ENCODE data around the gene ZNG1A. TPM values are rescaled to one million over a fixed set of nuclear protein-coding genes. Genes with fewer than 3 reads are reported as not detected.
"Not testable (repeated sequence)": the region's sequence is repeated elsewhere in the genome, so short reads cannot be mapped to it uniquely, and the experiment has no call there.

The ZNG1A gene
- total RNA-seq, 4 donors from 2014 or later = 24.3 to 50.3 (median 29.2) TPM

DNA sequence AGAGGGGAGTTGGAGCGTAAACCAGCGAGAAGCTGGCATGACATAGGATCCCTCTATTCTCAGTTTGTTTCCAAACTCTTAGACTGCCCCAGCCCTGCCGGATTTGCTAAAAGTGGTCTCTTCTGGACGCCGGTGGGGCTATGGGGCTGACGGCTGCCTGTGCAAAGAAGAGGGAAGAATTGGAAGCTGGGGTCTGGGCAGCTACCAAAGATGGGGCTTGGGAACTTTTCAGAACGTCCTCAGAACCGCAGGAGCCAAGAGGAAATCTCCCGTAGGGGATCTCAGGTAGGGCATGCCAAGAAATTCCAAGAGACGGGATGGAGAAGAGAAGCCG is 63.8 kb downstream of the ZNG1A start:
- peaks cover 0 to 20% (median 8%) of the 10 kb centered on the region in 4 donors for H3K4me1 ChIP-seq
- not testable (repeated sequence) for H3K36me3 ChIP-seq, H3K4me3 ChIP-seq, H3K27ac ChIP-seq, H3K9me3 ChIP-seq, DNase-seq
- H3K27me3 ChIP-seq = peaks cover 0 to 26% of the 10 kb centered on the region in 2 donors

DNA sequence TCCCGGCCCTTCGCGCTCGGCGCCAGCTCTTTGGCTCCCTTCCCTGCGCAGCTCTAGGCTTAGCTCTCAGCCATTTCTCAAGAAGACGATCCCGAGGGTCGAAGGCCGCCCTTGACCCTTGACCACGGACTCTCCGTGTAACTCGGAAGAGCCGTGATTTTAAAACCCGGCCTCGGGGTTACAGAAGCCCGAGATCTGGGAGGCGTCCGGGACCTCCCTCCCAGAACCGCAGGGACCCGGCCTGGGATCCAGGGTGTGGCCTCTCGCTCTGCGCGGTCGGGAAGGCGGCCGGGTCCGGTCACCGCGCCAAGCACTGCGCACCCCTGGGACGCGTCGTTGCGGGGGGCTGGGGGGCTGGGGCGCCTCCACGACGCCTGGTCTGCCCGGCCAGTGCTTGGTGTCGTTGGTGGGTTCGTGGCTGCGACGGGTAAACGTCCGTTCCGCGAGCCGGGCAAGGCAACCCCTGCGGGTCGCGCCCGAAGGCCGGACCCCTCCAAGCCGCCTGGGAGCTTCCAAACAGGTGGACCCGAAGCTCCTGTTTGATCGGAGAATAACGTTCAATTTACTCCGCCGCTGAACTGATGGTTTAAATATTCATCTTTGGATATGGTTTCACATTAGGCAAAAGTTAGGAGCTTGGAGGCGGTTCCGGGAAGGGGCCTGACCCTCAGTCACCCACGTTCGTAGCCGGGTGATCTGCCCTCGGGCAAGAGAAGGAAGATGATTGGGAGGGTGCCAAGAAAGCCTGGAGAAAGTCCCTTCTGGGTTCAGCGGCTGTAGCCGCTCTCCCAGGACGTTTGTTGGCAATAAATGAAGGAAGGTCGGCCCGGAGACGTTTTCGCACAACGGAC is 64.4 kb downstream of the ZNG1A start:
- Histone ChIP-seq H3K4me3 (peak overlapping the region; percentile 15 to 49 (median 46)), H3K27me3 (peaks cover 0 to 26% of the 10 kb centered on the region in 2 donors), H3K4me1 (peaks cover 0 to 20% (median 8%) of the 10 kb centered on the region in 4 donors)
- not testable (repeated sequence) for H3K27ac ChIP-seq, DNase-seq, H3K9me3 ChIP-seq, H3K36me3 ChIP-seq

DNA sequence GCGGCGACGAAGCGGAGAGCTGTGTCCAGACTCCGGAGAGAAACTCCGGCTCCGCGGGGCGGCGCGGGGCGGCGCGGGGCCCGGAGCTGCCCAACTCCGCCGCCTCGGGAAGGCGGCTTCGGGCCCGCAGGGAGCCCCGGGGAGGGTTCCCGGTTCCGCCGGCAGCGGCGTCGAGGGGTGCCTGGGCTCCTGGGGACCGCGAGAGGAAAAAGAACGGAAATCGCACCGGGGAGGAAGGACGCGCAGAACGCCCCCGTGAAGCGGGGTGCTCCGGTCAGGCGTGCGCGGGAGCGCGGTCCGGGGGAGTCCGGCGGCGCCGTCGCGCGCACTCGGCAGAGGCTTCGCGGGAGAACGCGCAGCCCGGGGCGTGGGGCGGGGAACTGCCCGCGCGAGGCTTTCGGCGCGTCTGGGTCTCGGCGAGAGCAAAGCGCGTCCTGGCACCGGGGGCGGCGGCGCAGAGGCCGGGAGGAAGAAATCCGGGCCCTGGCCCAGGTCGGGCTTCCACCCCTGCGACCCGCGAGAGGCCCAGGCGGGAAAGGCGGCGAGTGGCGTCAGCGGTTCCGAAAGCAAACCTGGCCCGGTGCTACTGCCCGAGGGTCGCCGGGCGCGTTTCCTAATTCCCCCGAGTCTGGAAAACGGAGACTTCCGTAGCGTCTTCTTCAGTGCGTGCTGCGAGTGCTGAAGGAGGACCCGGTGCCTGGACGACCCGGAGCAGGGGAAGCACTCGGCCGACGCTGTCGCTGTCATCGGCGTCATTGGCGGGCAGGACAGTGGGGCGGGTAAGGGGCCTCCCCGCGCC is 65.2 kb downstream of the ZNG1A start:
- Histone ChIP-seq H3K4me1 (peaks cover 0 to 20% (median 8%) of the 10 kb centered on the region in 4 donors), H3K27me3 (peaks cover 0 to 26% of the 10 kb centered on the region in 2 donors), H3K4me3 (peak overlapping the region; percentile 15 to 49 (median 46))
- not testable (repeated sequence) for H3K27ac ChIP-seq, H3K9me3 ChIP-seq, H3K36me3 ChIP-seq
- DNase-seq = peak in 1 of 3 donors; percentile 52

DNA sequence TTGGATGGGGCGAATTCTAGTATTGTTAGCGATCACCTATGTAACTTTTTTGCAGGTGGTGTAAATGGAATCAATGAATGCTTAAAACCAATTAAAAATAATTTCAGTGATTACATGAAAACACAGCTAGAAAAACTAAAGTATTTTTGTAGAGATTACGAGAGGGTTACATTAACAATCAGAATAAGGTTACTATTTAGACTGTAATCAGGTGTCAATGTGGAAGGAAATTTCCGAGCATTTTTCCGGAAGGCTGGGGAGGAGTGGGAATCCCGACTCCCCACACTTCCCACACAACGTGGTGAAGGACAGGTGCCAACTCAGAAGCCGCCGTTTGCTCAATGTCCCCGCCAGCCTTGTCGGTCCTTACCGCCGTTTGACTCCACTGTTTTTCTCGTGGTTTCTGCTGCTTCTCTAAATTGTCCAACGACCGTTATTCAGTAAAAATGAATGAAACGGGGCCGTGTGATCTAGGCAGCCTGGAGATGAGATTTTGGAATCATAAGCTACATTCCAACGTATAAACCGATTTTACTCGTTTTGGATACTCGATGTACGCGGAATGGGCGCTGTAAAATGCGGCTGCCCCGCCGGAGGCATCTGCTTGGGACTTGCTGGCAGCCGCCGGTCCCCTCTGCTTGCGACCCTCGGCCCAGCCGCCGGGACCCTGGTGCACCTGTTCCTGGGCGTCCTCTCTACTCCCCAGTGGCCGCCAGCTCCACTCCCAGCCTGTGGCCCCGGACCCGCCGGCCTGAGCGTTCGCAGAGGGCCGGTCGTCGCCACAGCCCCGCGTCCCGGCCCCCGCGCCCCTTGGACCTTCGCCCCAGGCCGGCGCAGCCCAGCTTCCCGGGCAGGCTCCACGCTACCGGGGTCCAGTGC is 66.0 kb downstream of the ZNG1A start:
- H3K4me3 ChIP-seq = peak overlapping the region in 2 of 4 donors; percentile 45 to 49

DNA sequence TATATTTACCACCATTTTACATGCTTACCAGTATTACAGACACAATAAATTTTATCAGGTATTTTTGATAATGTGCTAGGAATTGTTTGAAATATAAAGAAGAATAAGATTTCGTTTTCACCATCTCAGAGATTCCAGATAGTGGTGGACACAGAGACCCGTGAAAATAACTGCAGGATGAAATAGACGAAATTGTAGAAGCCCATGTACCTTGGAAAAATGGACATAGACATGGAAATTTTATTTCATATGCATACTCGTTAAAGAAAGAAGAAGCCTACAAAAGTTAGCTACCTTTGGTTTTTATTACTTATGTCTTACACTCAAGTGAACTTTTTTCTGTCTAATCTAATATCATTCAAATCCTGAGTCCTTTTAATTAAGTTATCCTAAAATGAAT is 68.2 kb downstream of the ZNG1A start:
- H3K4me1 ChIP-seq = peaks cover 0 to 20% (median 7%) of the 10 kb centered on the region in 4 donors
- not testable (repeated sequence) for H3K36me3 ChIP-seq, H3K9me3 ChIP-seq, DNase-seq, H3K4me3 ChIP-seq, H3K27ac ChIP-seq
- H3K27me3 ChIP-seq = peaks cover 0 to 20% of the 10 kb centered on the region in 2 donors

More for the DNA sequence above, 66.0 kb downstream of the ZNG1A start:
- Histone ChIP-seq H3K4me1 (peaks cover 0 to 20% (median 8%) of the 10 kb centered on the region in 4 donors), H3K27me3 (peaks cover 0 to 26% of the 10 kb centered on the region in 2 donors)
- DNase-seq, H3K9me3 ChIP-seq, H3K27ac ChIP-seq, H3K36me3 ChIP-seq: not testable (repeated sequence)

DNA sequence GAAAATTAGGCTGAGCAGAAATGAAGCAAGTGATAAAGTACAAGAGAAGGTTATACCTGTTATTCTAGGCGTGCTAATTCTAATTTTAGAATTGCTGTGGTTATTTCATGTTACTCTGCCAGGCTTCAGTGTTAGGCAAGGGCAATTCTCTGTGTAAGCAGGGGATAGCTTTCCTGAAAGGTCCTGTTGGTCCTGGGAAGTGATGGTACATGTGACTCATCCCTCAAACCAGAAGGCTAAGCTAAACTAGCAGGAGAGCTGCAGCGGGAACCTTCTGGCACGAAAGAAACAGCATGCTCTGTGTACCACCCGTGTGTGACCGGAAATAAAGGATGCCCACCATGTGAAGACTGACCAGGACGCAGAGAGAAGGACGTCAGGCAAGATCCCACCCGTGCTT is 69.3 kb downstream of the ZNG1A start:
- not testable (repeated sequence) for H3K4me3 ChIP-seq, H3K27ac ChIP-seq, H3K9me3 ChIP-seq, DNase-seq, H3K36me3 ChIP-seq
- H3K4me1 ChIP-seq = peaks cover 0 to 15% (median 7%) of the 10 kb centered on the region in 4 donors
- H3K27me3 ChIP-seq = peaks cover 0 to 13% of the 10 kb centered on the region in 2 donors

DNA sequence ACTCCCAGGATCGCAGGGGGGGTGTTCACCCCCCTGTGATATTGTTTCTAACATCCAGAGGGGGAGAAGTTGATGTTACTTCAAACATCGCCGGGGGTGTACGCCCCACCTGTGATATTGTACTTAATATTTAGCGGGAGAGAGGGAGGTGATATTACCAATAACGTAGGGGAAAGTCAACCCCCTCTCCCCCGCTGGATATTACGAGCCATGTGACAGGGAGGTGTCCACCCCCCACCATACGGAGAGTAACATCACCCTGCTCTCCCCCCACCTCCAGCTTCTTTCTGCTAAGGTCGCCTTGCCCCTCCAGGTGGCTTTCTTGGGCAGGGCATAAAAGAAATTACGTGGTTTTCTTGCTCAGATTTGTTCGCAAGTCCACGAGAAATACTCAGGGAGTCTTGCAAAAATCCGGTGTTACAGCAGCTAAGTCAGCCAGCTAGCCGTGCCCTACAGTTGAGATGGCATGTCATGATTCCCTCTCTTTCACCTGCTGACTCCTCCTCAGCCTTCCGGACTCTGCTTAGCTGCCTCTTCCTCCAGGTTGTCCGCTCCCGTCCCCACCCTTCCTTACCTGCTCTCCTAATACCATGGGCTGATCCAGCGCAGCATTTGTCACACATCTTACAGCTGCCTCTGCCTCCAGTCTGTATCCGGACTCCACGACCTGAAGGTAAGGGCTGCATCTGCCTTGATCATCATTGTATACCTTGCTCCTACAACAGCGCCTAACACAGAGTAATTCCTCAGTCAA is 69.9 kb downstream of the ZNG1A start:
- H3K27ac ChIP-seq = not testable (repeated sequence)

DNA sequence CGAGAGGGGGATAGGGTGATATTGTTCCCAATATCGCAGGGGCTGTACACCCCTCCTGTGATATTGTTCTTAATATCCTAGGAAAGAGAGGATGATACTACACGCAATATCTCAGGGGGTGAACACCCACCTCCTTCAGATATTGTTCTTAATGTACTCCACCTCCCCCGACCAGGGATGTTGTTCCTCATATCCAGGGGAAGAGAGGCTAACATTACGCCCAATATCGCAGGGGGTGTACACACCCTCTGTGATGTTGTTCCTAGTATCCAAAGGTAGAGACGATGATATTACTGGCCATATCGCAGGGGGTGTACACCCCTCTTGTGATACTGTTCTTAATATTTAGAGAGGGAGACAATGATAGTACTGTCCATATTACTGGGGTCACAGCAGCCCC is 72.9 kb downstream of the ZNG1A start:
- not testable (repeated sequence) for DNase-seq, H3K27me3 ChIP-seq

More for the DNA sequence above, 69.9 kb downstream of the ZNG1A start:
- H3K4me3 ChIP-seq, H3K27me3 ChIP-seq, DNase-seq, H3K36me3 ChIP-seq, H3K9me3 ChIP-seq, H3K4me1 ChIP-seq: not testable (repeated sequence)

DNA sequence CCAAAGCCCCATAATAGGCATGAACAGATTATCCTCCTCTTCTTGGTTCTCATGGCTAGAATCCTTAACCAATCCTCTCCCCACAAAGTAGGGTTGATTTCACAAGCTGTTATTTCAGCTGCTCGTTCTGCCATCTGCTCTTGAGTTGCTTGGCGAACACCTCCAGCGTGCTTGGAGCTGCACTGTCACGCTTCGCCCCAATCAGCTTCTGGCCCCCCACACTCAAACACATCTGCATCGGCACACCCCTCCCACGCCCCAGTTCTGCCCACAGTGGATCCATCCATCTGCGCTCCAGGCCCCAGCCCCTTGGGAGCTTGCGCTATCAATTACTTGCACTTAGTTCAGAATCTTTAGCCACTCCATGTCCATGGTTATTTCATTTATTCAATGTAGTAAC is 78.4 kb downstream of the ZNG1A start:
- not testable (repeated sequence) for H3K36me3 ChIP-seq, H3K27ac ChIP-seq, H3K4me3 ChIP-seq, DNase-seq, H3K9me3 ChIP-seq, H3K27me3 ChIP-seq, H3K4me1 ChIP-seq

More for the DNA sequence above, 72.9 kb downstream of the ZNG1A start:
- H3K4me3 ChIP-seq, H3K9me3 ChIP-seq, H3K4me1 ChIP-seq, H3K27ac ChIP-seq, H3K36me3 ChIP-seq: not testable (repeated sequence)

DNA sequence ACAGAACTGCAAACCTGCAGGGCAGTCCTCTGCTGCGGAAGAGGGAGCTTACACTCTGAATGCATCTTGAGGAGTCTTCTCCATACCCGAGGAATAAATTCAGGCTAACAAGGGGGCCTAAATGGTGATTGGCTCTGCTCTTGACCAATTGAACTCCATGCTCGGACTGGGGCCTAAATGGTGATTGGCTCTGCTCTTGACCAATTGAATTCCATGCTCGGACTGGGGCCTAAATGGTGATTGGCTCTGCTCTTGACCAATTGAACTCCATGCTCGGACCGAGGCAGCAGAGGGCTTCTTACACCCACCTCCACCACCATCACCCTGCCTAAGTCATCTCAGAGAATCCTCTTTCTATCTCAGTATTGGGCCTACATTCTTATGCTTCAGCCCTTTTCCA is 79.0 kb downstream of the ZNG1A start:
- DNase-seq, H3K27ac ChIP-seq, H3K9me3 ChIP-seq, H3K36me3 ChIP-seq, H3K4me1 ChIP-seq, H3K4me3 ChIP-seq, H3K27me3 ChIP-seq: not testable (repeated sequence)

DNA sequence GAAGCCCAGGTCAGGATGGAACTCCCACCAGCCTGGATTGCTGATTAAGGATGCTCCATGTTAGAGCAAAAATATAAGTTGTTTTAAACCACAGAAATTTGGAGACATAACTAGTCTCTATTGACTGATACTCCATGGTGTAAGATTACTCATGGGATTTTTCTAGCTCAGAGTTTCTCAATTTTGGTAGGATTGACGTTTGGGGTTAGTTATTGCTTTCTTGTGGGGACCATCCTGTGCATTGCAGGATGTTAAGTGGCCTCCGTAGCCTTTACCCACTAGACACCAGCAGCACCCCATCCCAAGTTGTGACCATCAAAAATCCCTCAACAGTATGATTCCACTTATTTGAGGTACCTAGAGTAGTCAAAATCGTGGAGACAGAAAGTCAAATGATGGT is 80.1 kb downstream of the ZNG1A start:
- H3K27ac ChIP-seq, H3K36me3 ChIP-seq, H3K4me3 ChIP-seq, H3K4me1 ChIP-seq, DNase-seq, H3K9me3 ChIP-seq, H3K27me3 ChIP-seq: not testable (repeated sequence)

DNA sequence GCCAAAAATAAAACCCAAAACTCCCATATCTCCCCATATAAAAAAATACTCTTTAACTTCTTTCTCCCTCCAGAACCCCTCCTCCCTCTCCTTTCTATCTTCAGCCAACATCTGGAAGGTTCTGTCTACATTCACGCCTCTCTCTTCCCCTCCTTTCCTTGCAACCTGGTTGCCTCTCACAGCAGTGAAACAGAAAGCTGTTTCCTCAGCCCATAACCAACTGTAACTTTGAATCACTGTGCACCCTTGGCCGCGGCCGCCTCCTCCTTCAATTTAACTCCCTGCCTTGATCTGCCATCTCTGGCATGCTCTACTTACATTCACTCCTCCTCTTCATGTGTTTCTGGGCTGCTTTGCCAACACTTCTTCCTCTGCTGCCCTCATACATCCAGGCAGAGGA is 83.9 kb downstream of the ZNG1A start:
- not testable (repeated sequence) for H3K4me1 ChIP-seq, H3K36me3 ChIP-seq, H3K9me3 ChIP-seq, DNase-seq, H3K4me3 ChIP-seq, H3K27me3 ChIP-seq, H3K27ac ChIP-seq

DNA sequence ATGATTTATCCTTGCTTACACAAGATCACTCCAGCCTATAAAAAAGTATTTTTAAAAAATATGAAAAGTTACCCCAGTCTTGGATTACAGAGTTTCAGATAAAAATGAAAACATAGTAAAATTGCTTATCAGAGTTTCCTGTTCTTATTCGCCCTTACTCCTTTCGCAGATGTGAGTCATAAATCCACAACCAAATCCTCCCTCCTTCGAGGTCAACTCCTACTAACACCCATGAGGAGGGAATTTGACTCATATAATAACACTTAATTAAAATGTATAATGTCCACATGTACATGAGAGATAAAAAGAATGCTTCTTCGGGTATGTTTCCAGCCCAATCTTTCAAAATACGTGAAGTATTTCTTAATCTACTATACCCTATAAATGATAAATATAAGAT is 84.5 kb downstream of the ZNG1A start:
- H3K9me3 ChIP-seq, H3K27ac ChIP-seq, H3K36me3 ChIP-seq, H3K4me1 ChIP-seq, H3K4me3 ChIP-seq, H3K27me3 ChIP-seq, DNase-seq: not testable (repeated sequence)

DNA sequence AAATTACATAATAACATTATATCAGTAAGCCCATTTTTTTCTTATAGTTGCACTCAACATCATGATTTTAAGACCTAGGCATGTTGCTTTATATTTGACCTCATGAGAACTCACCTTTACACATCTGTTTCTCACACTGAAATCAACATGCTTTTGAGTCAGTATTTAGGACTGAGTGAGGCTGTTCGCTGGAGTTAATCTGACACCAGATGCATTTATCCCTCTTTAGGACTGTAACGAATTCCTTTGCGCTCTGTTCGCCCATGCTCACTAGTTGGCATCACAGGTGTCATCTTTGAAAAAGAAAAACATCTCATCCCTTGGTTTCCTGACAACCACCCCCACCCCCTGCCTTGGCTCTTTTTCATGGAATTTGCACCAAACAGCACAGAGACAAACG is 84.9 kb downstream of the ZNG1A start:
- H3K36me3 ChIP-seq, H3K27me3 ChIP-seq, H3K4me3 ChIP-seq, DNase-seq, H3K27ac ChIP-seq, H3K9me3 ChIP-seq, H3K4me1 ChIP-seq: not testable (repeated sequence)

All from Peyer's patch (tissue), 4 donors.